Bronchial epithelial cell (primary cell): ENCODE results near the gene PDHB. TPM values are rescaled to one million over a fixed set of nuclear protein-coding genes. Genes with fewer than 3 reads are reported as not detected.

Experiments used
- DNase-seq: peaks from one replicate; pipeline ENCODE4 v3.0.0-alpha.2; 2010; ENCODE audit warnings: low read depth
- FAIRE-seq: peaks from 2 replicates; lab custom pipeline; 2011; peaks lifted over from hg19 to GRCh38; lab: Jason Lieb, UNC
- H3K27me3 ChIP-seq: 2 replicates; pipeline ENCODE4 v1.5.1; 2011; ENCODE audit warnings: low read length; ENCODE audit not compliant: control insufficient read depth, insufficient read depth
- H3K36me3 ChIP-seq: 2 replicates; pipeline ENCODE4 v1.5.1; 2011; ENCODE audit warnings: low read length; ENCODE audit not compliant: control insufficient read depth, insufficient read depth
- H3K4me3 ChIP-seq: 2 replicates; pipeline ENCODE4 v1.5.1; 2011; ENCODE audit warnings: mild to moderate bottlenecking, low read depth, low read length, control low read depth
- total RNA-seq: library from RNA; depleted of rRNA; stranded (reverse); fragments of >200 nt; gene quantifications from 2 replicates; pipeline ENCODE4 v1.2.1, GENCODE V29; 2014
- TF ChIP-seq, protein P1 (sequence below): IDR thresholded peaks from 2 replicates; pipeline ENCODE4 v1.5.1; 2011; ENCODE audit warnings: mild to moderate bottlenecking, moderate library complexity, low read length, control low read depth, inconsistent platforms; ENCODE audit not compliant: insufficient read depth, severe bottlenecking

PDHB gene
- total RNA-seq, 1 donor from 2014 or later = 32.4 TPM

DNA sequence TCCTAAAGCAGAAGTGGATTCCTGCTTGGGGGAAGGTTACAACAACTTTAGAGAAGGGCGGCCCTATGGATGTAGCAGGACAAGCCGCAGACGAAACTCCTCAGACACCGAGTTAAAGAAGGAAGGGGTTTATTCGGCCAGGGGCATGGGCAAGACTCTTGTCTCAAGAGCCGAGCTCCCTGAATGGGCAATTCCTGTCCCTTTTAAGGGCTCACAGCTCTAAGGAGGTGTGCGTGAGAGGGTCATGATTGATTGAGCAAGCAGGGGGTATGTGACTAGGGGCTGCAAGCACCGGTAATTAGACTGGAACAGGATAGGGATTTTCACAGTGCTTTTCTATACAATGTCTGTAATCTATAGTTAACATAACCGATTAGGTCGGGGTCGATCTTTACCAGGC lies 879 bp upstream of the PDHB start:
- Histone ChIP-seq H3K4me3 (no peak overlapping the region), H3K27me3 (peaks cover 1% of the 10 kb centered on the region), H3K36me3 (peaks cover 6% of the 10 kb centered on the region)
- DNase-seq (no peak), FAIRE-seq (no peak)
- TF ChIP-seq, protein P1, sequence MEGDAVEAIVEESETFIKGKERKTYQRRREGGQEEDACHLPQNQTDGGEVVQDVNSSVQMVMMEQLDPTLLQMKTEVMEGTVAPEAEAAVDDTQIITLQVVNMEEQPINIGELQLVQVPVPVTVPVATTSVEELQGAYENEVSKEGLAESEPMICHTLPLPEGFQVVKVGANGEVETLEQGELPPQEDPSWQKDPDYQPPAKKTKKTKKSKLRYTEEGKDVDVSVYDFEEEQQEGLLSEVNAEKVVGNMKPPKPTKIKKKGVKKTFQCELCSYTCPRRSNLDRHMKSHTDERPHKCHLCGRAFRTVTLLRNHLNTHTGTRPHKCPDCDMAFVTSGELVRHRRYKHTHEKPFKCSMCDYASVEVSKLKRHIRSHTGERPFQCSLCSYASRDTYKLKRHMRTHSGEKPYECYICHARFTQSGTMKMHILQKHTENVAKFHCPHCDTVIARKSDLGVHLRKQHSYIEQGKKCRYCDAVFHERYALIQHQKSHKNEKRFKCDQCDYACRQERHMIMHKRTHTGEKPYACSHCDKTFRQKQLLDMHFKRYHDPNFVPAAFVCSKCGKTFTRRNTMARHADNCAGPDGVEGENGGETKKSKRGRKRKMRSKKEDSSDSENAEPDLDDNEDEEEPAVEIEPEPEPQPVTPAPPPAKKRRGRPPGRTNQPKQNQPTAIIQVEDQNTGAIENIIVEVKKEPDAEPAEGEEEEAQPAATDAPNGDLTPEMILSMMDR = no peak

DNA sequence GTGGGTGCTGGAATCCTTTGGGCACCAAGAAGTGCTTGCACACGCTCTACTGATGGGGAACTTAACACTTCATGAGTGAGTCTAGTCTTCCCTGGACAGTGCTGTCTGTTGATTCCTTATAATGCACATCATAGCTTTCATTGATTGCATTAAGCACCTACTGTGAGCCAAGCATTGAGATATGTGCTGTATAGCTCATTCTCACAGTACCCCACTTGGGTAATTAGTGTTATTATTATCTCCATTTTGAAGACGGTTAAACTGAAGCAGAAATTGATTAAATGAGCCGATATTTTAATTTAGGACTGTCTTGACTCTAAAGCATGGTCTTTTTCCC lies 504 bp upstream of the PDHB start:
- Histone ChIP-seq H3K4me3 (peak overlapping the region; percentile 87), H3K36me3 (peaks cover 10% of the 10 kb centered on the region), H3K27me3 (peaks cover 1% of the 10 kb centered on the region)
- TF ChIP-seq, protein P1 = no peak
- no peak for FAIRE-seq
- no peak for DNase-seq

DNA sequence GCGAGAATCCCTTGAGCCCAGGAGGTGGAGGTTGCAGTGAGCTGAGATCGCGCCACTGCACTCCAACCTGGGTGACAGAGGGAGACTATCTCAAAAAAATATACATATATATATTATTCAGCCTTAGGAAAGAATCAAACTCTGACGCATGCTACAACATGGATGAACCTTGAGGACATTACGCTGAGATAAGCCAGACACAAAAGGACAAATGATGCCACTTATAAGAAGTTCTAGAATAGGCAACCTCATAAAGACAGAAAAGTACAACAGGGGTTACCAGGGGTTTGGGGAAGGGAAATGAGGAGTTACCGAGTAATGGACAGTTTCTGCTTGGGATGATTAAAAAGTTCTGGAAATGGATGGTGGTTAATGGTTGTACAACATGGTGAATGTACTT lies 727 bp downstream of the PDHB start:
- Histone ChIP-seq H3K36me3 (peaks cover 10% of the 10 kb centered on the region), H3K4me3 (peak overlapping the region; percentile 87), H3K27me3 (peaks cover 1% of the 10 kb centered on the region)
- FAIRE-seq (no peak), DNase-seq (no peak)
- TF ChIP-seq, protein P1 = no peak

DNA sequence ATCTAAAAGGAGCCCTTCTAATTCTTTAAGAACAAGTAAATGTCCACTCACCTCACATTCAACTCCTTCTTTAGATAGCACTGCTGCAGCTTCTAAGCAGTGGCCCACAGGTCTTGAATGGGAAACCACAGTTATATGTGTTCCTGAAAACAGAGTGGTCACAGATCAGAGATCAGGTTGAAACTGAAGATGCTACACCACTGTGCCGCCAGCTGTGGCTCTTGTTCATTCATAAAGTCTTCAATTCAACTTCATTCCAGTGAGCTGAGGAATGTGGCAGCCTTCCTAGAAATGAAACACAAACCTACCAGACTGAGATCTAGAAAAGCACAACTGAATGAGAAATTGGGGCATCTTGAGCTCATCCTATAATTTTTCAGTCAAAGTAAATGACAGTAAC lies 4.0 kb downstream of the PDHB start:
- DNase-seq (no peak), FAIRE-seq (no peak)
- Histone ChIP-seq H3K36me3 (peaks cover 16% of the 10 kb centered on the region), H3K27me3 (peaks cover 1% of the 10 kb centered on the region), H3K4me3 (no peak overlapping the region)
- TF ChIP-seq, protein P1 = no peak

DNA sequence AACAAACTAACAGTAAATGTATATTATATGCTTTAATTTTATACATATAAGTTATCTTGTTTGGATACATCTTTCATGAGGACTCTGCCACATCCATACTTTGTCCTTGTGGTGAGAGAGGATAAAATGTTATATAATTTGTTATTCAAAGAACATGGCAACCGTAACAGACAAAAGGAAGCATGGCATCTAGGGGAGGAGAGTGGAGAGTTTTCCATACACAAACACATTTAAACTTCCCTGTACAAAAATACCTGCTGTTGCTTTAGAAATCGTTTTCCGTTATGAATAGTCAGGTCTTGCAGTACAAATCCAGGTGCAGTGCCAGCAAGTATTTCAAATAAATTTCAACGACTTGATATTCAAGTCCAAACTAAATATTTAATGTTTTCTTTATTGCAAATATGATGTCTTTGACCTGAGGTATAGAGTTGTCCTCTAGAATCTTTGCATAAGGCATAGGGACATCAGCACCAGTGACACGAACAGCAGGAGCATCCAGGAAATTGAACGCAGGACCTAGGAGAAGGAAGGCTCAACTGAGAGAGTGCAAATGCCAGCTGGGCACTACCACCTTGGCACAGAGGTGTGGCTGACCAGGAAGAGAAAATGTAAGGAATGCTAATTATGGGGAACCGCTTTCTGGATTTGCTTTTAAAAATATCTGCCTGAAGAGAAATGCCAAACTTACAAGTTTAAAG lies 5.8 kb downstream of the PDHB start:
- DNase-seq = no peak
- H3K36me3 ChIP-seq = peaks cover 20% of the 10 kb centered on the region
- no peak overlapping the region for H3K4me3 ChIP-seq
- H3K27me3 ChIP-seq = peaks cover 1% of the 10 kb centered on the region
- TF ChIP-seq, protein P1 = no peak
- no peak for FAIRE-seq

DNA sequence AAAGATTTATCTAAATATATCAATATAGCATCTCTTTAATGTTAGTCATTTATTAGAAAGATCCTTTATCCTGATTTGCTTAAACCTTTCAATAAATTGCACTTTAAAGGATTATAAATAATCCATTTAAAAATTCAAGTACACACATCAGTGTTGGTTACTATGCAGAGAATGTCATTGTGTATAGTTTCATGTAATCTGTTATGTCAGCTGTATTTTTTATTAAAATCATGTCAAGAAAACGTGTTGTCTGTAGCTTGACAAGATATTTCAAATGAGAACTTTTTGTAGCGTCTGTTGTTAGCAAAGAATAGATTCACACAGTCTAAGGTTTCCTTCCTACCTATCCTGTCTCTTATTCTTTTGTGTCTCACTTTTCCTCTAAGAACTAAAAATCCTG lies 7.8 kb downstream of the PDHB start:
- DNase-seq = no peak
- no peak overlapping the region for H3K4me3 ChIP-seq
- H3K27me3 ChIP-seq = peaks cover 1% of the 10 kb centered on the region
- H3K36me3 ChIP-seq = peaks cover 21% of the 10 kb centered on the region
- TF ChIP-seq, protein P1 = no peak
- no peak for FAIRE-seq
